Caco-2 (cell line): ENCODE results near the gene TBRG4. TPM values are rescaled to one million over a fixed set of nuclear protein-coding genes. Genes with fewer than 3 reads are reported as not detected.

Experiments
- BruUV-seq: library from RNA; stranded (reverse); fragments of 400-500 nt; replicated peaks from 2 replicates; lab custom pipeline; 2021; lab: Mats Ljungman, UMichigan
- CTCF ChIA-PET: fragments of 300-600 bp; sonication (Branson Sonifier 250); formaldehyde crosslinking; loops from one replicate; lab custom pipeline; 2022; ENCODE audit warnings: antibody characterized with exemption; lab: Charles Lee
- POLR2A ChIA-PET: fragments of 300-600 bp; sonication (Branson Sonifier 250); formaldehyde crosslinking; loops from one replicate; lab custom pipeline; 2022; ENCODE audit warnings: antibody characterized with exemption; lab: Charles Lee
- DNase-seq, 2 experiments: peaks; one replicate each; pipeline versions ENCODE4 v3.0.0 to v3.0.0-alpha.2; 2020 to 2022
- H3K27me3 ChIP-seq: replicated peaks from 2 replicates; pipeline ENCODE4 v1.6.0; 2011; ENCODE audit warnings: low read length; ENCODE audit not compliant: control insufficient read depth, insufficient read depth
- H3K36me3 ChIP-seq: 2 replicates; pipeline ENCODE4 v1.5.1; 2011; ENCODE audit warnings: low read length; ENCODE audit not compliant: control insufficient read depth, insufficient read depth
- H3K4me1 ChIP-seq: fragments of 250-450 bp; sonication (Bioruptor Pico); 2 replicates; pipeline ENCODE4 v1.5.1; 2020; ENCODE audit warnings: mild to moderate bottlenecking
- H3K4me3 ChIP-seq: 2 replicates; pipeline ENCODE4 v1.5.1; 2011; ENCODE audit warnings: low read depth, mild to moderate bottlenecking, control low read depth, low read length
- H3K9me3 ChIP-seq: fragments of 250-450 bp; sonication (Bioruptor Pico); 2 replicates; pipeline ENCODE4 v1.5.1; 2020; ENCODE audit warnings: mild to moderate bottlenecking, moderate library complexity
- H3K27ac Mint-ChIP-seq: one replicate; pipeline ENCODE4 v1.8.0; 2022; ENCODE audit warnings: mixed read lengths; ENCODE audit not compliant: unreplicated experiment
- H3K27me3 Mint-ChIP-seq: one replicate; pipeline ENCODE4 v1.8.0; 2022; ENCODE audit warnings: mixed read lengths; ENCODE audit not compliant: insufficient read depth, unreplicated experiment
- H3K36me3 Mint-ChIP-seq: one replicate; pipeline ENCODE4 v1.8.0; 2022; ENCODE audit warnings: mild to moderate bottlenecking, mixed read lengths; ENCODE audit not compliant: insufficient read depth, unreplicated experiment
- H3K4me1 Mint-ChIP-seq: one replicate; pipeline ENCODE4 v1.8.0; 2022; ENCODE audit warnings: low read depth, mixed read lengths; ENCODE audit not compliant: unreplicated experiment
- H3K4me3 Mint-ChIP-seq: one replicate; pipeline ENCODE4 v1.8.0; 2022; ENCODE audit warnings: mild to moderate bottlenecking, moderate library complexity, mixed read lengths; ENCODE audit not compliant: unreplicated experiment
- H3K9me3 Mint-ChIP-seq: one replicate; pipeline ENCODE4 v1.8.0; 2022; ENCODE audit warnings: mixed read lengths; ENCODE audit not compliant: unreplicated experiment
- intact Hi-C: fragments of 100-400 bp; cut with micrococcal nuclease; formaldehyde crosslinking; loops from one replicate; pipeline ENCODE4 v1.10.0; 2022; ENCODE audit not compliant: unreplicated experiment
- total RNA-seq: library from RNA; stranded (reverse); gene quantifications from 2 replicates; pipeline ENCODE4 v1.2.3, GENCODE V29; 2022
- TF ChIP-seq, protein P1 (sequence below), 2 experiments: fragments of 200-600 bp in 1 of 2; IDR thresholded peaks; 1 replicate in 1 of 2; 2 replicates in 1 of 2; pipeline versions ENCODE4 v1.5.1 to v1.8.0; 2011 to 2022; ENCODE audit warnings: antibody characterized with exemption in 1 of 2, control low read depth in 1 of 2, inconsistent platforms in 1 of 2, low read depth in 1 of 2, low read length in 1 of 2, mild to moderate bottlenecking in 1 of 2, moderate library complexity in 1 of 2; ENCODE audit not compliant: insufficient read depth in 1 of 2, severe bottlenecking in 1 of 2, unreplicated experiment in 1 of 2

Gene TBRG4
- total RNA-seq, 1 experiment from 2014 or later: 116 TPM

DNA sequence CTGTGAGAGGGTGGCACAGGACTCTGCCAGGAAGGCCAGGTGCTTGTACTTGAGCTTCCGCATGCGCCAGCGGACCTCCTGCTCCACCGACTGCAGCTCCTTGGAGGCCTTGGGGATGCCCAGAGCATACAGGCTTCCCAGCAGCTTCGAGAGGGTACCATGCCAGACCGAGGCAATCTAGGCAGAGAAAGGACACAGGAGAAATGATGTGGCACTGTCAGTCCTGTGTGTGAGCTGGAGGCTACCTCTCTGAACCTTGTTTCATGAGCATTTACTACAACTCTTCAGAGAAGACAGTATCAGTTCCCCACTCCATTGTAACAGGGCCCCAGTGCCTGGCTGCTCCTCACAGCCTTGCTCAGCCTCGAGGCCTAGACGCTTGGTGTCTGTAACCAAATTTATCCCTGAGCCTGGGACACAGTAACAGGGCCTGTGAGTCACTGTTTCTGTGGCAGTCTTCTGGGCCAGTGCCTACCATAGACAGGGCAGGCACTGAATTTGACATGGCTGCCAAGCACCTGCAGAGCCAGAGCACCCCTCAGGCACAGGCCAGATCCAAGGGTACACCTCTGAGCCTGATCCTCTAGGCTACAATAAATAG is 5.8 kb downstream of the TBRG4 start:
- no peaks in the 10 kb centered on the region for H3K27me3 Mint-ChIP-seq
- no peaks in the 10 kb centered on the region for H3K27me3 ChIP-seq
- H3K4me3 ChIP-seq: no peak overlapping the region
- peaks cover 19% of the 10 kb centered on the region for H3K36me3 ChIP-seq
- CTCF ChIA-PET: no interaction called here
- H3K4me3 Mint-ChIP-seq: no peak overlapping the region
- POLR2A ChIA-PET: no interaction called here
- peaks cover 6% of the 10 kb centered on the region for H3K4me1 Mint-ChIP-seq
- BruUV-seq: no TSS peak
- H3K4me1 ChIP-seq: no peaks in the 10 kb centered on the region
- H3K36me3 Mint-ChIP-seq: peaks cover 85% of the 10 kb centered on the region
- H3K9me3 Mint-ChIP-seq: no peaks in the 10 kb centered on the region
- TF ChIP-seq, protein P1, sequence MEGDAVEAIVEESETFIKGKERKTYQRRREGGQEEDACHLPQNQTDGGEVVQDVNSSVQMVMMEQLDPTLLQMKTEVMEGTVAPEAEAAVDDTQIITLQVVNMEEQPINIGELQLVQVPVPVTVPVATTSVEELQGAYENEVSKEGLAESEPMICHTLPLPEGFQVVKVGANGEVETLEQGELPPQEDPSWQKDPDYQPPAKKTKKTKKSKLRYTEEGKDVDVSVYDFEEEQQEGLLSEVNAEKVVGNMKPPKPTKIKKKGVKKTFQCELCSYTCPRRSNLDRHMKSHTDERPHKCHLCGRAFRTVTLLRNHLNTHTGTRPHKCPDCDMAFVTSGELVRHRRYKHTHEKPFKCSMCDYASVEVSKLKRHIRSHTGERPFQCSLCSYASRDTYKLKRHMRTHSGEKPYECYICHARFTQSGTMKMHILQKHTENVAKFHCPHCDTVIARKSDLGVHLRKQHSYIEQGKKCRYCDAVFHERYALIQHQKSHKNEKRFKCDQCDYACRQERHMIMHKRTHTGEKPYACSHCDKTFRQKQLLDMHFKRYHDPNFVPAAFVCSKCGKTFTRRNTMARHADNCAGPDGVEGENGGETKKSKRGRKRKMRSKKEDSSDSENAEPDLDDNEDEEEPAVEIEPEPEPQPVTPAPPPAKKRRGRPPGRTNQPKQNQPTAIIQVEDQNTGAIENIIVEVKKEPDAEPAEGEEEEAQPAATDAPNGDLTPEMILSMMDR (IDR thresholded peaks at IDR 0.05; ENCODE audit: insufficient read depth in 1 of 2, low read depth in 1 of 2, low read length in 1 of 2, severe bottlenecking in 1 of 2, unreplicated experiment in 1 of 2): no peak
- DNase-seq: no peak
- no peak overlapping the region for H3K27ac Mint-ChIP-seq
- intact Hi-C loops: no loop called here
- H3K9me3 ChIP-seq: no peaks in the 10 kb centered on the region

DNA sequence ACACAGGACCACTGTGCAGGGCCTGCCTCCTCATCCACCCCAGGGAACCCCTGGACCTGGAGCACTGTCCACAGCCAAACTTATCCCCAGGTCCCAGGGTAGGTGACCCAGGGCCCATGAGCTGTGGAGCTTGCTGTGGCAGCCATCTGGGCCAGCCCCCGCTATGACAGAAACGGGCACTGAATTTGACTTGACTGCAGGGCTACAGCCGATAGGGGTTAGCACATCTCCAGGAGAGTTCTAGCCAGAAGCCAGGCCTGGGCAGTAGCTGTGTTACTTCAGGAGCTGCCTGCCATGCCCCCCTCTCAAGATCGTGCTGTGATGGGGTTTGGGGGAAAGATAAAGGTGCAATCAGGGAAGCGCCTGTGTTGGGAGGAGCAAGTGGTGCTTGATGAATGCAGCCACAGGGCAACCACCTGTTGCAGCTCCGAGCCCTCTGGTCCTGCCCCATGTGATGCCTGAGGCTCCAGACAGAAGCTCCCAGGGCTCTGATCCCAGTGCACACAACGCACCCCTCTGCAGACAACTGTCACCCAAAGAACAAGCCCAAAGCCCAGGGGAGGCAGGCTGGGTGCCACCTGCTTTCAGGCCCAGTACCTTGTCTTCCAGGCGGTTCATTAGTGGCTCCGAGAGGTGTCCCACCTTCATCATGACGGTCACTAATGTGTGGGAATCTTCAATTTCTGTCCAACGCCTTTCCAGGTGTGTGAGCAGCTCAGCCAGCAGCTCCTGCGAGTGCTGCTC is 6.5 kb downstream of the TBRG4 start:
- Histone ChIP-seq H3K9me3 (no peaks in the 10 kb centered on the region), H3K4me1 (no peaks in the 10 kb centered on the region), H3K27me3 (no peaks in the 10 kb centered on the region), H3K4me3 (no peak overlapping the region), H3K36me3 (peaks cover 22% of the 10 kb centered on the region)
- POLR2A ChIA-PET: no interaction called here
- TF ChIP-seq, protein P1 (IDR thresholded peaks at IDR 0.05; ENCODE audit: insufficient read depth in 1 of 2, low read depth in 1 of 2, low read length in 1 of 2, severe bottlenecking in 1 of 2, unreplicated experiment in 1 of 2): no peak
- intact Hi-C loops: no loop called here
- DNase-seq: no peak
- Mint-ChIP-seq H3K27ac (no peak overlapping the region), H3K27me3 (no peaks in the 10 kb centered on the region), H3K9me3 (no peaks in the 10 kb centered on the region), H3K4me1 (peaks cover 2% of the 10 kb centered on the region), H3K4me3 (no peak overlapping the region), H3K36me3 (peaks cover 84% of the 10 kb centered on the region)
- CTCF ChIA-PET: no interaction called here
- BruUV-seq: no TSS peak

DNA sequence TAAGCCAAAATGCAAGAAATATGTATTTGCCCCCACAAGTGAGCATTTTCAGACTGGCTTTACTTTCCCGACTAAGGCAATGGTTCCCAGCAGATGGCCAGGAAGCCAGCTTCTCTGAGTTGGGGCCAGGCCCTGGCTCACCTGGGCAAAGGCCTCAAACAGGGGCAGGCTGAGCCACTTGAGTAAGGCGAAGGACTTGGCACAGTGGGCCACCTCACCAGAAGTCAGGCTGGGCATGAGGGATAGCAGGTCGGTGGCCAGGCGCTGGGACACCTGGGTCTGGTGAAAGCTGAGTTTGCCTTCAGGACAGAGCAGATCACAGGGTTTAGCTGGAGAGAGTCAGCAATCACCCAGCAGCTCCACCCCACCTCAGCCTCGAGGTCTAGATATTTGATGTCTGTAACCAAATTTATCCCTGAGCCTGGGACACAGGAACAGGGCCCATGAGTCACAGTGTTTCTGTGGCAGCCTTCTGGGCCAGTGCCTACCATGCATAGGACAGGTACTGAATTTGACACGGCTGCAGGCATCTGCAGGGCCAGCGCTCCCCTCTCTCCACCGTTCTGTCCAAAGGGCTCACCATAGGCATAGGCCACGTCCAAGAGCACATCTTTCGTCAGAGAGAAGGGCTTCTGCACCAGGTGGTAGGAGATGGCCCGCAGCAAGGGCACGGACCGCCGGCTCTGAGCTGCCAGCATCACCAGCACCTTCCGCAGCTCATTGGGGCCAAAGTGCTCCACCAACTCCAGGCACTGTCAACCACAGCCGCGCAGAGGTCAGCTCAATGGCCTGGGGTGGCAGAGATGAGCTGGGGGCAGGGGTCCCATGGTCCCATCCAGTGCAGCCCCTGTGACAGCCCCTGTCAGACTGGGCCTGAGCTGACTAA is 7.3 kb downstream of the TBRG4 start:
- Histone ChIP-seq H3K9me3 (no peaks in the 10 kb centered on the region), H3K4me3 (no peak overlapping the region), H3K36me3 (peaks cover 24% of the 10 kb centered on the region), H3K4me1 (no peaks in the 10 kb centered on the region), H3K27me3 (no peaks in the 10 kb centered on the region)
- TF ChIP-seq, protein P1 (IDR thresholded peaks at IDR 0.05; ENCODE audit: insufficient read depth in 1 of 2, low read depth in 1 of 2, low read length in 1 of 2, severe bottlenecking in 1 of 2, unreplicated experiment in 1 of 2): no peak
- DNase-seq: no peak
- BruUV-seq: no TSS peak
- intact Hi-C loops: no loop called here
- no peak overlapping the region for H3K4me3 Mint-ChIP-seq
- ChIA-PET POLR2A (no interaction called here), CTCF (no interaction called here)
- no peaks in the 10 kb centered on the region for H3K4me1 Mint-ChIP-seq
- peaks cover 89% of the 10 kb centered on the region for H3K36me3 Mint-ChIP-seq
- no peaks in the 10 kb centered on the region for H3K9me3 Mint-ChIP-seq
- no peak overlapping the region for H3K27ac Mint-ChIP-seq
- H3K27me3 Mint-ChIP-seq: no peaks in the 10 kb centered on the region
